ENCODE measurements around the gene TENT4A.

TENT4A gene

GRCh38 chr5:6752782-6753181, 39.5 kb downstream of the TENT4A start:
- no peak for DNase-seq (ENCODE audit: low read depth)

GRCh38 chr5:6753851-6754250, 40.6 kb downstream of the TENT4A start:
- no peak for DNase-seq (ENCODE audit: low read depth)

- no peak for DNase-seq (ENCODE audit: low read depth)
Measured at GRCh38 chr5:6754766-6755165, 41.5 kb downstream of the TENT4A start.

DNA sequence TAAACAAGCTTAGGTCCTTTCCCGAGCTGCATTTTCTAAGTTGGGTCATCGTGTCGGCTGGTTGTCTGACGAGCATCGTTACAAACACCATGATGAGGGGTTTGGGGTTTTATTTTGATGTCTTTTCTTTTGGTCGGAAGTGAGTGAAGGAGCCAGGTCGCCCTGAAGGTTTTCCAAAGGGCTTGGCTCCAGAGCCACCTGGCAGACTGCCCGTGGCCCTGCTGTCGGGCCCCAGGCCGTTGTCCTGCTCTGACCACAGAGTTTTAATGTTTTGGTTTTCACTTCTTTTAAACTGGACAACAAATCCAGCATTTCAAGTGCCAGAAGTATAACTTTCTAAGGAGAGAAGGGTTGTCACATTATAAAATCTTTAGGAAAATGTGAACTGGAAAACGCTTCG, 42.3 kb downstream of the TENT4A start:
- DNase-seq (ENCODE audit: low read depth): no peak

- no peak for DNase-seq (ENCODE audit: low read depth)
Measured at GRCh38 chr5:6755941-6756340, 42.7 kb downstream of the TENT4A start.

- no peak for DNase-seq (ENCODE audit: low read depth)
Measured at GRCh38 chr5:6757414-6757969, 44.3 kb downstream of the TENT4A start.

DNA sequence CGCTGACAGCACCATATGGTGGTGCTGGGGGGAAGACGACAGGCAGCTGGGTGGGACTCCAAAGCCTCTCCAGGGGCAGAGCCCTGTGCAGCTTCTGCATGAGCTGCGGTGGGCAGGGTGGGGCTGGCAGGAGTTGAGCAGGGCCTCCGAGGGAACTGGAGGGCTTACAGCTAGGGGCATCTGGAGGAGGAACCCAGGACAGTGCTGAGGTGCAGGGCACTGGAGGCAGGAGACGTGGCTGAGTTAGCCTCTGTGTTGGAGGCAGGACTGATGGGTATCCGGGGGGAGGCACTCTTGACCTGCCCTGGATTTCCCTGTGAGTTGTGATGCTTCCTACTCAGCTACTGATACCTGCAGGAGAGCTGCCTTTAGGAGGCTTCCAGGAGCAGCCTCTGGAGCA, 45.0 kb downstream of the TENT4A start:
- DNase-seq (ENCODE audit: low read depth): no peak

- DNase-seq (ENCODE audit: low read depth): no peak
Measured at GRCh38 chr5:6758706-6759105, 45.5 kb downstream of the TENT4A start.

- no peak for DNase-seq (ENCODE audit: low read depth)
Measured at GRCh38 chr5:6759401-6759800, 46.2 kb downstream of the TENT4A start.

DNA sequence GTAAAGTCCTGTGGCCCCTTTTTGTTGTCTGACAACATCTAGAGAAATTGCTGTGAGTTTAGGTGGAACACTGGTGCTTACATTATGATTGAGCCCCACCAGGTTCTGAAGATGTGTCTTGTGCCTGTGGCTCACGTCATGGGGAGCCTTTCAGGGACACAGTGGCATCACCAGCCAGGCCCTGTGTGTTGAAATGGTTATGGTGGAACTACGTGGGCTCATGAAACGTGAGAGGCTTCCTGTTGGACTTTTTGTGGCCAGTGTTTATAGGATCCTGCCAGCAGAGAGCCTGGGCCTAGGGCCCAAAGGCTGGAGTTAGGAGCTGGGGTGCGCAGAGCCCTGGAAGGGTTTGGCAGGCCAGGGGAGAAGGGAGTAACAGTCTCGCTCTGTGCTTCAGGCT, 46.8 kb downstream of the TENT4A start:
- DNase-seq (ENCODE audit: low read depth): no peak

- DNase-seq (ENCODE audit: low read depth): no peak
Measured at GRCh38 chr5:6760686-6761085, 47.5 kb downstream of the TENT4A start.

GRCh38 chr5:6761333-6761732, 48.1 kb downstream of the TENT4A start:
- DNase-seq (ENCODE audit: low read depth): no peak

DNA sequence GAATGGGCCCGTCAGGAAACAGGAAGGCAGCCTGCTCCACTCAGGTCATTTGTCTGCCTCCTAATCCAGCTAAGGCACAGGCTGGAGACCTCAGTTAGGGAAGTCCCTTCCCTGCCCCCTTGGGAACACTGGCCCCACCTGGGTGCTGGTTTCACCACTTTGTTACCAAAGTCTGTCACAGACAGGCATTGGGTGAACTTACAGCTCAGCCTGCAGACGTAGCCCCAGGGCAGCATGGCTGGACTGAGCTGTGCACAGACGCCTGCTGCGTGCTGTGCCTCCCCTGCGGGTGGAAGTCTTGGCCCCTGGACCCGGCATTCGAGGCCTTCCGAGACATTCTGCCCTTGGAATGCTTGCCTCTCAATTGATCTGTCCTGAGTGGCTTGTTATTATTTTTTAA, 48.9 kb downstream of the TENT4A start:
- no peak for DNase-seq (ENCODE audit: low read depth)

DNA sequence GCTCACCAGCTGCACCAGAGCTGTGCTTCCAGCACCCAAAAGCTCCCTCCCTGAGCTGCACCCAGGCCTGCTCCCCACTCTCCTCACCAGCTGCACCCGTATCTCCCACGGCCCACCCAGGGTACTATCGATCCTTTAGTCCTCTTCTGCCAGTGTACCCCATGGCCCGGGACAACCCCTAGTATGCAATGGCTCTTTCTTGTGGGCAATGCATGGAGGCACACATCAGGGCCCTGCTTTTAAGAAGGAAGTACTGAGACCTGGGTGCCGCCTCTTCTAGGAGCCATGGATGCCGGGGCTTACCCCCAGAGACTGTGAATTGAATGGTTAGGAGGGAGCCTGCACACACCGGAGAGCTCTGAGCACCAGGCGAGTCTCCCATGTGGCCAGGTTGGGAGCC, 49.5 kb downstream of the TENT4A start:
- no peak for DNase-seq (ENCODE audit: low read depth)

GRCh38 chr5:6763191-6763590, 50.0 kb downstream of the TENT4A start:
- DNase-seq (ENCODE audit: low read depth): no peak

DNA sequence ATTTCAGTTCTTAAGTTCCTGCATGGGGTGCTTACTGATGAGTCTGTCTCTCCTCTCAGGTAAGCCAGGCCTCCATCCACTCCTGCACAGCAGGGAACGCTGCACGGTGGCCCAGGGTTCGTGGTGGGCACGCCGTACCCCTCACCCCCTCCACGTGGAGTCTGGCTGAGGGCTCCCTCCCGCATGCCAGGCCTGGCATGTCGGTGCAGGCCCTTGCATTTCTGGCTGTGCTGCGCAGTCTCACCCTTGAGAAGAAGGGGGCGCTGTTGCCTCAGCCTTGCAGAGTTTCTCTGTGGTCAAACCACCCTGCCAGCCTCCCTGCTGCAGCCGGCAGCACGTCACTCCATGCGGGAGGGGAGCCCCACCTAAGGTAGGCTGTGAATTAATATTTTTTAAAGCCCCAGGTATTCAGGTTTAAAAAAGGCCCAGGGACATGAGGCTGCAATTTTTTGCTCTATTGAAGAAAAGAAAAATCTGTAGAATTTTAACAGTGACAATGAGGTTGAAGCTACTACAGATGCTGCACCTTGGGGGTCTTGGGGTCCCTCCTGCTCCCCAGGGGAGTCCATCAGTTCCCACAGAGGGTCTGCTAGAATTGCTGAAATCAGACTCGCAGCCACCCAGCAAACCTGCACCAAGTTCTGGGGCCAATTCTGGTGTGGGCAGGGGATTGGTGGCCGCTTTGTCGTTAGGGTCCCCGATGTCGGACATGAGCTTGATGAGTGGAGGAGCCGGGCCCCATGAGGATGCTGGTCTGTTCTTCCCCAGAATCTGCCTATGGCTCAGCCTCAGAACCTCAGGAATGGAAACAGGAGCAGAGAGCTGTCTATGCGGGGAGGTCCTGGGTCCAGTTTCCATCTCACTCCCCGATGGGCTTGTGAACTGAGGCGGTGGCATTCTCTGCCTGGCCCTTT, 52.6 kb downstream of the TENT4A start:
- peak; percentile 24 for DNase-seq (ENCODE audit: low read depth)

- peak; percentile 12 for DNase-seq (ENCODE audit: low read depth)
Measured at GRCh38 chr5:6766604-6767093, 53.4 kb downstream of the TENT4A start.

DNA sequence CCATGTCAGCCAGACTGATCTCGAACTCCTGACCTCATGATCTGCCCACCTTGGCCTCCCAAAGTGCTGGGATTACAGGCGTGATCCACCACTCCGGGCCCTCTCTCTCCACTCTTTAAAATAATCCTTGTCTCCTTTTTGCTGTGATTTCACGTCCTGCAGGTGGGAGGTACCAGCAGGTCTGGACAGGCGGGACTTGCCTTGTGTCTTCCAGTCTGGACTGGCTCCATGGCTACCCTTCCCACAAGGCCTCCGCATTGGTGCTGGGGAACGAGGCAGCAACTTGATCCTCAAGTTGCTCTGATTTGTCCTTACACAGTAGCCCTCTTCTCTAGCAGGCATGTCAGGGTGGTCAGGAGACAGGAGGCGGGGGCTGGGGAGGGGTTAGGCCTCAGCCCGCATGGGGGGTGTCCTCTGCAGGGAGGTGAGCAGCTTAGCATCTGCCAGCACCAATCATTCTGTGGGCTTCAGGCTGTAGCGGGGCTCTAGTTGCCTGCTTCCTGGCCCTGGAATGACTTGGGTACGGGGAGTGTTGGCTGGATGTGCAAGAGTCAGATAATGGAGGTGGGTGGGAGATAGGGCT, 54.3 kb downstream of the TENT4A start:
- no peak for DNase-seq (ENCODE audit: low read depth)

DNA sequence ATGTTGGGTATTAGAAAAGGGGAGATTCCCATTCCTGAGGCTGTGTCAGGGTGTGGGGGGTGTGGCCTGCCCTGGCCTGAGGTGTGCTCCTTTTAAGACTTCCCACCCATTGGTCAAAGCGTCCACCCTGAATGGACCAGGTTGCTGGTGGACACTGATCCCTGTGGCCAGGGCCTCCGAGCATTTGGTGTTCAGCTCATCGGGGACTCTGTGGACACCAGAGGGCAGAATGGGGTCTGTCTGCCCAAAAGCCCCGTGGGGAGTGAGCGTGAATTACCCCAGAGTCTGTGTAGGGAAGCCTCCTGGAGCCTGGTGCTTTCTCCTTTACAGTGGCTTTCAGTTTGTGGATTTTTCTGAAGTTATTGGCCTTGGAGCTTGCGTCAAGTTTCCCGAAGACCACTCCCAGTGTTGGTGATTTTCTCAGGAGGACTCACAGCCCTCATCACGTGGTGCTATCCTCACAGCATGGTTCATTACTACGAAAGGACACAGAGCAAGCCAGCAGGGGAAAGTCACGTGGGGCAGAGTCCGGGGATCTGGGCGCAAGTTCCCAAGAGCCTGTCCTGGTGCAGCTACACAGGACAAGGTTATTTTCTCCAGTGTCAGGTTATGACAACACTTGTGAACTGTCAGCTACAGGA, 55.5 kb downstream of the TENT4A start:
- DNase-seq (ENCODE audit: low read depth): no peak

DNA sequence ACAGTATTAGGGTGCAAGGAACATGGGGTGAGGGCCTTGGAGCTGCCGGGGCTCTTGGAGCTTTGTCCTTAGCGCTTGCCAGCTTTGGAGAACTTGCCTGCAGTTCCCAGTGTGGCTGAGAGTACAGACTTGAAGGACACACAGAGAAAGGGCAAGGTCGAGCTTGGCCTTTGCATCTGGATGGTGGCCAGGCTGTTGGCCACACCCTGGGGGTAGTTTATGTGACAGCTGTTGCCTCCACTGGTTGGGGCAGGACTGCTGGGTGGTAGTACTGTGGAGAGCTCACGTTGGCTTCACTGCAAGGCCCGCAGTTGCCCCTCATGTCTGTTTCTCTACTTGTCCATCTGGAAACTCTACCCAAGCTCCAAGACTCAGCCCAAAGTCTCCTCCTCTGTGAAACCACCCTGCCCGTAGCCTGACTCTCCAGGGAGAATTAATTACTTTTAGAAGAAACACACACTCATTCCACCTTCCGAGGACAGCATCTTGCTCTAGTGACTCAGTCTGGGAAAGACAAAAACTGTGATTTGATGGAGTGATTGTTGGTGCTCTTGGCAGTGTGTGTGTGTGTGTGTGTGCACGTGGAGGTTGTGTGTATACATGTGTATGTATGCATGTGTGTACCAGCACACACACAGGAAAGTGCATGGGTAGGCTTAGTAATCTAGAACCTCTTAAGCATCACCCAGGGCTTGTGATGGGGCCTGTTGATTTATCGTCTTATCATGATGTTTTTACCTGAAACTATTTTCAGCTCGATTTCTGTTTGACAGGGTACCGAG, 57.8 kb downstream of the TENT4A start:
- DNase-seq (ENCODE audit: low read depth): no peak

- no peak for DNase-seq (ENCODE audit: low read depth)
Measured at GRCh38 chr5:6772886-6773285, 59.7 kb downstream of the TENT4A start.
